Fibroblast of villous mesenchyme (primary cell): Measurements from ENCODE around the gene PLS1. TPM values are rescaled to one million over a fixed set of nuclear protein-coding genes. Genes with fewer than 3 reads are reported as not detected.
"Not testable (repeated sequence)": the region's sequence is repeated elsewhere in the genome, so short reads cannot be mapped to it uniquely, and the experiment has no call there.

Source experiments
- DNase-seq: peaks from one replicate; pipeline ENCODE4 v3.0.0-alpha.2; 2010; ENCODE audit warnings: low read depth
- H3K4me3 ChIP-seq: 2 replicates; pipeline ENCODE4 v1.5.1; 2011; ENCODE audit warnings: low read depth, mild to moderate bottlenecking, low read length
- CTCF ChIP-seq: IDR thresholded peaks from 2 replicates; pipeline ENCODE4 v1.5.1; 2012; ENCODE audit warnings: low read depth, mild to moderate bottlenecking, low read length; ENCODE audit not compliant: insufficient read depth
- total RNA-seq: library from RNA; depleted of rRNA; stranded (reverse); fragments of >200 nt; gene quantifications from 2 replicates; pipeline ENCODE4 v1.2.3, GENCODE V29; 2012

PLS1 gene, protein sequence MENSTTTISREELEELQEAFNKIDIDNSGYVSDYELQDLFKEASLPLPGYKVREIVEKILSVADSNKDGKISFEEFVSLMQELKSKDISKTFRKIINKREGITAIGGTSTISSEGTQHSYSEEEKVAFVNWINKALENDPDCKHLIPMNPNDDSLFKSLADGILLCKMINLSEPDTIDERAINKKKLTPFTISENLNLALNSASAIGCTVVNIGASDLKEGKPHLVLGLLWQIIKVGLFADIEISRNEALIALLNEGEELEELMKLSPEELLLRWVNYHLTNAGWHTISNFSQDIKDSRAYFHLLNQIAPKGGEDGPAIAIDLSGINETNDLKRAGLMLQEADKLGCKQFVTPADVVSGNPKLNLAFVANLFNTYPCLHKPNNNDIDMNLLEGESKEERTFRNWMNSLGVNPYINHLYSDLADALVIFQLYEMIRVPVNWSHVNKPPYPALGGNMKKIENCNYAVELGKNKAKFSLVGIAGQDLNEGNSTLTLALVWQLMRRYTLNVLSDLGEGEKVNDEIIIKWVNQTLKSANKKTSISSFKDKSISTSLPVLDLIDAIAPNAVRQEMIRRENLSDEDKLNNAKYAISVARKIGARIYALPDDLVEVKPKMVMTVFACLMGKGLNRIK
- 1.6 and 3.0 TPM in 2 replicates for total RNA-seq

DNA sequence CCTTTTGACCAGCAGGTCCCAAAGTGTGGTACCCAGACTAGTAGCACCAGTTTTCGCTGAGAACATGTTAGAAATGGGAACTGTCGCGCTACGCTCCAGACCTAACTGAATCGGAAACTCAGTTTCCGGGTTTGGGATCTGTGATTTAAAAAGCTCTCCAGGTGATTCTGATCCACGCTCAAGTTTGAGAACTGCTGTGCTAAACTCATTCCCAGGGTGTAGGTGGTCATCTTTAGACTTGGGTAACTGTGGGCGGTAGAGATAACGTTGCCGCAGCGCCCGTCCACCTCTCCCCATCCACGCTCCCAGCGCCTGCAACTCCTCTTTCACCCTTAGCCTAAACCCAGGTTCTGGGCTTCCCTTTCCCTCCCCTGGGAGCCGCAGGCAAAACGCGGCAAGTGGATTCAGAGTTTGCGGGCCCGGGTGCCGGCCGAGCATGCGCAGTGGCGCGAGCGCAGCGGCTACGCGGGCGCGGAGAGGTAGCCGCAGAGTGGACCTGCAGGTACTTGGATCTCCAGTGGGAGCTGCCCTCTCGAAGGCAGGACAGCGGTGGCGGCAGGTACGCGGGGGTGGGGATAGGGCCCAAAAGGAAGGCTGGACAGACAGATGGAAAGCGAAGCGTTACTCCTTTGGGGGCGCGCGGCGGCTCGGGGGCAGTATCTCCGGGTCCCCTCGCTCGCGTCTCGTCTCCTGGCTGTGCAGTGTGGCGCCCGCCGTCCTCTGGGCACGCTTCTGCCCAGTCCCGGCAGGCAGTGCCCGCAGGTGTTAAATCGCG lies at the start of gene PLS1:
Gene PLS1 (plus strand): TSS at position 443 of the 775 bp plus-strand sequence. CDS start 67,845 bp downstream, outside the sequence.
- peak; percentile 83 for DNase-seq
- no peak for TF ChIP-seq CTCF
- H3K4me3 ChIP-seq: peak within 1 kb of the TSS; percentile 78

DNA sequence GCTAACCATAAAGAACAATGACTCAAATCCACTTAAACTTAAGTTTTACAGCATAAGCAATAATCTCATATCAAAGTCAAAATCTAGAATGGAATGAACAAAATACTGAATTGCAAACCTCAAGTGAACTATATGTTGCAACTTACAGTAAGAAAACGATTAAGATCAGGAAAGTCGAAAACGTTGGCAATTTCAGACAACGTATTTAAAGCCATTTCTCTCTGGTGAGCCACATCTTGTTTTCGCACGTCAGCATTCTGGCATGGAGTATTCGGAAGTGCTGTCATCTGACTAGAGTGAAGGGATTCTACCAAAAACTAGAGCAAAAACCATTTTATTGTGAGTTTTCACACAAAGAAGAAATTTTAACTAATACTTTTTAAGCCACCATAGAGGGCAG lies 46.2 kb upstream of the PLS1 start:
- no peak for DNase-seq
- TF ChIP-seq CTCF: no peak
- H3K4me3 ChIP-seq: no peak overlapping the region

- H3K4me3 ChIP-seq, DNase-seq: not testable (repeated sequence)
Observed at GRCh38 chr3:142552579-142552978, 43.6 kb upstream of the PLS1 start.

DNA sequence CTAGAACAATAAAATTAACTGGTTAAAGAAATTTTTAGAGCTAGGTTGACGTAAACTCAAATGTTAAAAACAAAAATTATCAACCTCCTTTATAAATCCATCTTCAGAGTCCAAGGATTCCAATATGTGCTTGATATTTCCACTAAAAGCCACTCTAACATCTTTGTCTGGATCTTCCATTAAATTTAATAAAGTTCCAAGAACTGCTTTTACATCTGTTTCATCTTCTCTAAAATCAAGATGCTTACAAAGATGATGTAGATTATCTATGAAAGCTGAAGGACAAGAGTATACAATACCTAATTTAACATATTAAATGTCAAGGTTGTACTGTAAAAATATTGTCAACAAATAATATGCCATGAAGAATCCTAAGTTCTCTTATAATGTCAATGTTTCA lies 42.5 kb upstream of the PLS1 start:
- no peak overlapping the region for H3K4me3 ChIP-seq
- TF ChIP-seq CTCF: no peak

GRCh38 chr3:142560118-142560517 lies 36.1 kb upstream of the PLS1 start:
- TF ChIP-seq CTCF: no peak
- no peak overlapping the region for H3K4me3 ChIP-seq
- DNase-seq: no peak

More for the DNA sequence above, 42.5 kb upstream of the PLS1 start:
- no peak for DNase-seq

DNA sequence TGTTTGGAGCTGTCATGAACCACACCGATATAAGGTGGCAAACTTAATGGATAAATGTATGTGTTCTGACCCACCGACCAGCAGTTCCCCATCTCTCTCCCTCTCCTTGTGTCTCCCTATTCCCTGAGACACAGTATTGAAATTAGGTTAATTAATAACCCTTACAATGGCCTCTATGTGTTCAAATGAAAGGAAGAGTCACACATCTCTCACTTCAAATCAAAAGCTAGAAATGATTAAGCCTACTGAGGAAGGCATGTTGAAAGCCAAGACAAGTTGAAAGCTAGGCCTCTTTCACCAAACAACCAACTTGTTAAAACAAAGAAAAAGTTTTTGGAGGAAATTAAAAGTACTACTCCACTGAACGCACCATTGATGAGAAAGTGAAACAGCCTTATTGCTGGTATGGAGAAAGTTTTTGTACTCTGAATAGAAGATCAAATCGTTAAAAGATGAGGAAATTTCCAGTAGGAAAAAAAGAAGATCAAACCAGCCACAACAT lies 32.6 kb upstream of the PLS1 start:
- no peak for TF ChIP-seq CTCF

GRCh38 chr3:142566096-142566495 lies 30.1 kb upstream of the PLS1 start:
- DNase-seq: no peak
- TF ChIP-seq CTCF: no peak
- no peak overlapping the region for H3K4me3 ChIP-seq

More for the DNA sequence above, 32.6 kb upstream of the PLS1 start:
- H3K4me3 ChIP-seq: no peak overlapping the region
- DNase-seq: no peak
